Endothelial cell of umbilical vein (primary cell): ENCODE measurements around the gene AMZ2. TPM values are rescaled to one million over a fixed set of nuclear protein-coding genes. Genes with fewer than 3 reads are reported as not detected.

Experiments used
- BruUV-seq: library from RNA; stranded (reverse); fragments of 400-500 nt; replicated peaks from 2 replicates; lab custom pipeline; 2021; lab: Mats Ljungman, UMichigan
- CTCF ChIA-PET: fragments of 300-600, 350-600 bp; sonication (Branson Sonifier 250); formaldehyde crosslinking; loops from one replicate; lab custom pipeline; 2021; ENCODE audit warnings: antibody characterized with exemption, inconsistent platforms; lab: Charles Lee
- POLR2A ChIA-PET: fragments of 300-600, 350-600 bp; sonication (Branson Sonifier 250); formaldehyde crosslinking; loops from one replicate; lab custom pipeline; 2021; ENCODE audit warnings: antibody characterized with exemption, inconsistent platforms; lab: Charles Lee
- DNase-seq: peaks from one replicate; pipeline ENCODE4 v3.0.0-alpha.2; 2011; ENCODE audit warnings: low read depth, low spot score
- FAIRE-seq: peaks from 2 replicates; lab custom pipeline; 2011; peaks lifted over from hg19 to GRCh38; lab: Jason Lieb, UNC
- H2AFZ ChIP-seq: 2 replicates; pipeline ENCODE4 v1.6.0; 2012; ENCODE audit warnings: low read depth, low read length, control low read depth, inconsistent platforms
- H3K27ac ChIP-seq: 2 replicates; pipeline ENCODE4 v1.5.1; 2011; ENCODE audit warnings: low read depth, mild to moderate bottlenecking, control low read depth, low read length, moderate library complexity; ENCODE audit not compliant: insufficient read depth
- H3K27me3 ChIP-seq, 2 experiments: 2 replicates each; pipeline versions ENCODE4 v1.6.0 to v1.6.1; 2011; ENCODE audit warnings: low read length in 2 of 2, mixed read lengths in 1 of 2; ENCODE audit not compliant: control insufficient read depth in 2 of 2, insufficient read depth in 2 of 2
- H3K36me3 ChIP-seq, 2 experiments: 2 replicates in 1 of 2; 3 replicates in 1 of 2; pipeline ENCODE4 v1.5.1; 2011; ENCODE audit warnings: low read length in 2 of 2, mild to moderate bottlenecking in 1 of 2, moderate library complexity in 1 of 2; ENCODE audit not compliant: control insufficient read depth in 2 of 2, insufficient read depth in 2 of 2; ENCODE audit errors: extremely low read depth in 1 of 2
- H3K4me1 ChIP-seq: 3 replicates; pipeline ENCODE4 v1.5.1; 2011; ENCODE audit warnings: mild to moderate bottlenecking, low read length; ENCODE audit not compliant: control insufficient read depth, insufficient read depth; ENCODE audit errors: extremely low read depth
- H3K4me2 ChIP-seq: 2 replicates; pipeline ENCODE4 v1.6.1; 2011; ENCODE audit warnings: low read length, control low read depth, mixed read lengths; ENCODE audit not compliant: insufficient read depth
- H3K4me3 ChIP-seq, 3 experiments: fragments of 200-600 bp in 1 of 3; sonication (generic), shearing (Covaris generic) in 1 of 3; replicated peaks in 1 of 3; 2 replicates each; pipeline ENCODE4 v1.5.1; 2011 to 2016; ENCODE audit warnings: control low read depth in 3 of 3, low read length in 3 of 3, mild to moderate bottlenecking in 2 of 3, inconsistent platforms in 1 of 3, low read depth in 1 of 3, moderate library complexity in 1 of 3; ENCODE audit not compliant: insufficient read depth in 1 of 3
- H3K79me2 ChIP-seq: 2 replicates; pipeline ENCODE4 v1.6.0; 2012; ENCODE audit warnings: low read length, inconsistent platforms; ENCODE audit not compliant: control insufficient read depth, insufficient read depth
- H3K9ac ChIP-seq: replicated peaks from 2 replicates; pipeline ENCODE3; 2011; ENCODE audit warnings: low read length, control low read depth; ENCODE audit not compliant: insufficient read depth; ENCODE audit errors: extremely low read depth
- H3K9me1 ChIP-seq: replicated peaks from 3 replicates; pipeline ENCODE4 v1.6.0; 2011; ENCODE audit warnings: mild to moderate bottlenecking, low read length; ENCODE audit not compliant: control insufficient read depth, insufficient read depth; ENCODE audit errors: extremely low read depth
- H3K9me3 ChIP-seq: replicated peaks from 2 replicates; pipeline ENCODE4 v1.5.1; 2012; ENCODE audit warnings: low read length, inconsistent platforms; ENCODE audit not compliant: control insufficient read depth, insufficient read depth
- H4K20me1 ChIP-seq: replicated peaks from 2 replicates; pipeline ENCODE3; 2011; ENCODE audit warnings: mild to moderate bottlenecking, low read length; ENCODE audit not compliant: control insufficient read depth, insufficient read depth; ENCODE audit errors: extremely low read depth
- CTCF ChIP-seq, 2 donors: IDR thresholded peaks; 1 replicate in 1 of 2; 2 replicates in 1 of 2; pipeline ENCODE4 v1.5.1; 2011; ENCODE audit warnings: low read length in 2 of 2, mild to moderate bottlenecking in 2 of 2, moderate library complexity in 2 of 2, control low read depth in 1 of 2, inconsistent platforms in 1 of 2, low read depth in 1 of 2; ENCODE audit not compliant: insufficient read depth in 1 of 2; ENCODE audit errors: extremely low read depth in 1 of 2
- EZH2 ChIP-seq: IDR thresholded peaks from 2 replicates; pipeline ENCODE4 v1.6.1; 2012; ENCODE audit warnings: borderline replicate concordance, low read depth, mild to moderate bottlenecking, moderate library complexity, low read length, inconsistent platforms; ENCODE audit not compliant: severe bottlenecking
- FOS ChIP-seq: IDR thresholded peaks from 2 replicates; pipeline ENCODE4 v1.6.1; 2011; ENCODE audit warnings: mild to moderate bottlenecking, low read length, moderate library complexity, borderline replicate concordance; ENCODE audit not compliant: insufficient read depth
- GATA2 ChIP-seq: IDR thresholded peaks from 2 replicates; pipeline ENCODE4 v1.7.0; 2011; ENCODE audit warnings: low read depth, mild to moderate bottlenecking, moderate library complexity, mixed read lengths, low read length; ENCODE audit not compliant: insufficient read length, insufficient read depth
- JUN ChIP-seq: IDR thresholded peaks from 2 replicates; pipeline ENCODE4 v1.6.1; 2011; ENCODE audit warnings: borderline replicate concordance, low read depth; ENCODE audit not compliant: insufficient read length, insufficient read depth
- MAX ChIP-seq: IDR thresholded peaks from 2 replicates; pipeline ENCODE4 v1.6.1; 2011; ENCODE audit not compliant: insufficient read depth, insufficient read length
- MYC ChIP-seq: IDR thresholded peaks from one replicate; pipeline ENCODE4 v1.6.1; 2011; ENCODE audit warnings: mild to moderate bottlenecking, low read depth, low read length
- POLR2A ChIP-seq: IDR thresholded peaks from 2 replicates; pipeline ENCODE4 v1.6.1; 2012; ENCODE audit warnings: low read depth, mild to moderate bottlenecking, control low read depth, low read length
- POLR2AphosphoS5 ChIP-seq: IDR thresholded peaks from 2 replicates; pipeline ENCODE4 v1.6.1; 2012; ENCODE audit warnings: low read depth, mild to moderate bottlenecking, control low read depth, low read length, moderate library complexity; ENCODE audit not compliant: insufficient read depth
- dilution Hi-C: fragments of 300-500 bp; cut with MboI; formaldehyde crosslinking; loops from one replicate; pipeline ENCODE4 v1.15.0; 2019; ENCODE audit warnings: low sequenced_read_pairs; ENCODE audit not compliant: extremely low pct_ligation_motif_present
- intact Hi-C: fragments of 100-400 bp; cut with micrococcal nuclease; formaldehyde crosslinking; loops from one replicate; pipeline ENCODE4 v1.10.0; 2022
- polyA plus RNA-seq, 4 experiments: library from polyadenylated mRNA; depleted of rRNA in 3 of 4; stranded (reverse) in 3 of 4; unstranded in 1 of 4; fragments of >200 nt; gene quantifications; 2 replicates each; pipeline versions ENCODE4 v1.2.1 to v1.2.3, GENCODE V29; 2011 to 2012; ENCODE audit warnings: missing spikeins in 1 of 4
- total RNA-seq: library from RNA; stranded (reverse); gene quantifications from 2 replicates; pipeline ENCODE4 v1.2.3, GENCODE V29; 2021

Gene AMZ2
- total and polyA plus RNA-seq, 2 donors (not counting 3 experiments of a cell fraction or from before 2014, with no cell fraction given), result 46.7 to 57.3 TPM

GRCh38 chr17:68304706-68305105 lies 56.9 kb downstream of the AMZ2 start:
- Histone ChIP-seq H3K79me2 (no peaks in the 10 kb centered on the region), H3K4me3 (no peak overlapping the region), H3K36me3 (no peaks in the 10 kb centered on the region), H3K9me1 (no peaks in the 10 kb centered on the region), H2AFZ (no peak overlapping the region), H3K27ac (peak overlapping the region; percentile 29), H3K4me1 (peaks cover 36% of the 10 kb centered on the region), H4K20me1 (no peaks in the 10 kb centered on the region), H3K9me3 (no peaks in the 10 kb centered on the region), H3K4me2 (peak overlapping the region; percentile 31), H3K9ac (no peak overlapping the region), H3K27me3 (no peaks in the 10 kb centered on the region)
- CTCF ChIA-PET, result interaction anchor here (0.9 to 1.0 kb wide), 3 partner anchors 12 to 94 kb away, joined by 3 to 4 read pairs (median 3); no protein-coding TSS in a partner anchor
- FAIRE-seq (peak; percentile 42), DNase-seq (no peak)
- intact Hi-C loops (no loop called here), dilution Hi-C loops (no loop called here)
- POLR2A ChIA-PET, result no interaction called here
- BruUV-seq, result no TSS peak
- TF ChIP-seq POLR2AphosphoS5, result no peak
- no peak for TF ChIP-seq CTCF (IDR thresholded peaks at IDR 0.05; ENCODE audit: extremely low read depth in 1 of 2, insufficient read depth in 1 of 2, low read depth in 1 of 2, low read length in 2 of 2)
- TF ChIP-seq MYC, result no peak
- TF ChIP-seq MAX, result no peak
- TF ChIP-seq JUN, result no peak
- TF ChIP-seq POLR2A, result no peak
- TF ChIP-seq EZH2, result no peak
- no peak for TF ChIP-seq GATA2
- no peak for TF ChIP-seq FOS
